ENCODE results near the gene SELP. TPM values are rescaled to one million over a fixed set of nuclear protein-coding genes. Genes with fewer than 3 reads are reported as not detected.

Gene SELP
- total RNA-seq, 1 donor from 2014 or later, result 7.4 TPM

- DNase-seq (no peak), ATAC-seq (no peak)
- intact Hi-C loops (cut with micrococcal nuclease), result loop anchor here (5.0 kb wide), 1 partner anchor 78 kb away; no protein-coding TSS in a partner anchor
Observed at GRCh38 chr1:169545472-169545871, 84.5 kb downstream of the SELP start.

DNA sequence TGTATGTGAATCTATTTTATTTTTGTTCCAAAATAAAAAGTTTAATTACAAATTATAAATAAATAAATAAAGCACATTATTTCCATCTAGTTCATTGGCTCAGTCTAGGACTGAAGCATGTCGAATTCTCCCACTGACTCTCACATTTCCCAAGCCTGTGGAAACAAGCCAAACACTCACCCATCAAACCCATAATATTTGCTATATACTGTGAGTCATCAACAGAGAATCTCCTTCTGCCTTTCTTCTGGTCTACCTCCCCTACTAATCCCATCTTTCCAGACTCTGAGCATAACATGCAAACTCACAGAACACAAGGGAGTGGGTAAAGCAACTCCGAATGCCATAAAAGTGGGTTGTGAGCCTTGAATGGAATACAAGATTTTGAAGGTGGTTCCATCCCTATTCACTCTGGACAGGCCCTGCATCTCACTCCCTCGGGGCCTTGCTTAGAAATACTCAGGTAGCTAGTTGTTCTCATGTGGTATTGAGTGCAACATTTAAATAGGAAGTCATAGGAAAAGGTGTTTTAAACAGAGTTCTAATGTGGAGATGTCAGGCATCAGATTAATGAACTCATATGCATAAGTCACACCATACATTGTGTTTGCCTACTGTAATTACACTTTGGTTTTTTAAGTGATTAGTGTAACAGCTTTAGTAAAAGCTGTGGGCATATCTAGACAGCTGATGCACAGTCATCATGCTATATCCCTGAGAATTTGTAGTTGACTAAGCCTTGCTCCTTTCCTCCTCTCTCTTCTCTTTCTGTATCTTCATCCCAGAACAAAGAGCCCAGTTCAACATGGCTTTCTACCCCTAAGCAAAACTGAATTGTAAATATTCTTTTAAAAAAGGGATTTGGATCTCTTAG is 90.7 kb downstream of the SELP start:
- ATAC-seq, result no peak
- intact Hi-C loops (cut with micrococcal nuclease), result no loop called here

More for the DNA sequence above, 90.7 kb downstream of the SELP start:
- no peak for DNase-seq

Other genes starting within 250 kb of the SELP start
- gene CCDC181, start 202.7 kb downstream of the SELP start, total RNA-seq, result 0.47 TPM
- gene SLC19A2, start 144.2 kb downstream of the SELP start, total RNA-seq, result 18.2 TPM
- gene F5, start 43.6 kb downstream of the SELP start, total RNA-seq, result 11.8 TPM
- 2.1 TPM for gene SELL, start 81.5 kb upstream of the SELP start, total RNA-seq
- 0.92 TPM for gene SELE, start 104.0 kb upstream of the SELP start, total RNA-seq
- gene METTL18, start 164.8 kb upstream of the SELP start, total RNA-seq, result 5.7 TPM

Measured in left ventricle myocardium superior (tissue), 1 donor.